ENCODE data around the gene RNF114.

GRCh38 chr20:49937027-49937929, 1.1 kb downstream of the RNF114 start:
- TF ChIP-seq POLR2A (IDR thresholded peaks at IDR 0.05), result peak in 1 of 2 donors; percentile 17
- TF ChIP-seq, protein P1, sequence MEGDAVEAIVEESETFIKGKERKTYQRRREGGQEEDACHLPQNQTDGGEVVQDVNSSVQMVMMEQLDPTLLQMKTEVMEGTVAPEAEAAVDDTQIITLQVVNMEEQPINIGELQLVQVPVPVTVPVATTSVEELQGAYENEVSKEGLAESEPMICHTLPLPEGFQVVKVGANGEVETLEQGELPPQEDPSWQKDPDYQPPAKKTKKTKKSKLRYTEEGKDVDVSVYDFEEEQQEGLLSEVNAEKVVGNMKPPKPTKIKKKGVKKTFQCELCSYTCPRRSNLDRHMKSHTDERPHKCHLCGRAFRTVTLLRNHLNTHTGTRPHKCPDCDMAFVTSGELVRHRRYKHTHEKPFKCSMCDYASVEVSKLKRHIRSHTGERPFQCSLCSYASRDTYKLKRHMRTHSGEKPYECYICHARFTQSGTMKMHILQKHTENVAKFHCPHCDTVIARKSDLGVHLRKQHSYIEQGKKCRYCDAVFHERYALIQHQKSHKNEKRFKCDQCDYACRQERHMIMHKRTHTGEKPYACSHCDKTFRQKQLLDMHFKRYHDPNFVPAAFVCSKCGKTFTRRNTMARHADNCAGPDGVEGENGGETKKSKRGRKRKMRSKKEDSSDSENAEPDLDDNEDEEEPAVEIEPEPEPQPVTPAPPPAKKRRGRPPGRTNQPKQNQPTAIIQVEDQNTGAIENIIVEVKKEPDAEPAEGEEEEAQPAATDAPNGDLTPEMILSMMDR (IDR thresholded peaks at IDR 0.05), result no peak

Data from thyroid gland (tissue), 4 donors.